NT2/D1 (cell line): ENCODE measurements around the gene SP9.

ENCODE experiments used
- SUZ12 ChIP-seq: IDR thresholded peaks from 2 replicates; pipeline ENCODE4 v1.6.1; 2011; ENCODE audit not compliant: insufficient read length, insufficient read depth; ENCODE audit errors: extremely low read depth
- YY1 ChIP-seq: IDR thresholded peaks from 2 replicates; pipeline ENCODE4 v1.6.1; 2011; ENCODE audit not compliant: insufficient read length, insufficient read depth

GRCh38 chr2:174312581-174313234 is 22.0 kb upstream of the SP9 start:
- TF ChIP-seq YY1 (no peak), SUZ12 (no peak)
